Lung (tissue), 12 donors: ENCODE results near the gene FRMD1. TPM values are rescaled to one million over a fixed set of nuclear protein-coding genes. Genes with fewer than 3 reads are reported as not detected.

Source experiments
- ATAC-seq: fragments of 200-7000 bp; cut with Tn5 transposase; one replicate; pipeline ENCODE4 v1.9.1; 2020; ENCODE audit warnings: moderate number of reproducible peaks; ENCODE audit not compliant: insufficient read depth, low FRiP score
- DNase-seq, 3 donors: peaks; one replicate each; pipeline ENCODE4 v3.0.0-alpha.2; 2013 to 2017
- H3K27ac ChIP-seq, 2 donors: one replicate each; pipeline ENCODE4 v1.5.1; 2013; ENCODE audit warnings: mild to moderate bottlenecking in 2 of 2, moderate library complexity in 2 of 2, control low read depth in 1 of 2, inconsistent platforms in 1 of 2, low read depth in 1 of 2, low read length in 1 of 2
- H3K27me3 ChIP-seq, 3 donors: one replicate each; pipeline ENCODE4 v1.5.1; 2013; ENCODE audit warnings: low read length in 2 of 3; ENCODE audit not compliant: control insufficient read depth in 3 of 3, insufficient read depth in 3 of 3
- H3K36me3 ChIP-seq, 4 donors: one replicate each; pipeline ENCODE4 v1.5.1; 2013; ENCODE audit warnings: low read length in 4 of 4, mild to moderate bottlenecking in 1 of 4, moderate library complexity in 1 of 4; ENCODE audit not compliant: control insufficient read depth in 4 of 4, insufficient read depth in 4 of 4
- H3K4me1 ChIP-seq, 5 donors: one replicate each; pipeline ENCODE4 v1.5.1; 2013; ENCODE audit warnings: low read length in 5 of 5, mild to moderate bottlenecking in 2 of 5, moderate library complexity in 1 of 5; ENCODE audit not compliant: control insufficient read depth in 5 of 5, insufficient read depth in 5 of 5
- H3K4me3 ChIP-seq: one replicate; pipeline ENCODE4 v1.5.1; 2013; ENCODE audit warnings: mild to moderate bottlenecking, control low read depth, moderate library complexity
- H3K9ac ChIP-seq, 2 donors: one replicate each; pipeline ENCODE4 v1.5.1; 2013; ENCODE audit warnings: low read length in 2 of 2, control low read depth in 1 of 2; ENCODE audit not compliant: insufficient read depth in 1 of 2
- H3K9me3 ChIP-seq, 4 donors: one replicate each; pipeline ENCODE4 v1.5.1; 2013; ENCODE audit warnings: low read length in 3 of 4, mild to moderate bottlenecking in 1 of 4, moderate library complexity in 1 of 4; ENCODE audit not compliant: control insufficient read depth in 4 of 4, insufficient read depth in 3 of 4
- CTCF ChIP-seq: IDR thresholded peaks from 2 replicates; pipeline ENCODE4 v1.5.1; 2012; ENCODE audit warnings: mild to moderate bottlenecking; ENCODE audit errors: control extremely low read depth, extremely low read depth
- WGBS, 2 donors: extraction: QIAGEN DNeasy Blood & Tissue Kit; methylation state at CpG; one replicate each; pipeline ENCODE4 v1.1.7; 2013; 5-methylcytosine and 5-hydroxymethylcytosine counted together
- polyA plus RNA-seq, 2 donors: library from polyadenylated mRNA; stranded (reverse); fragments of 200-250 nt; gene quantifications; one replicate each; pipeline ENCODE4 v1.2.1, GENCODE V29; 2013
- total RNA-seq, 2 donors: library from RNA; depleted of rRNA in 1 of 2; stranded (reverse); fragments of >200 nt in 1 of 2; gene quantifications; one replicate each; pipeline ENCODE4 v1.2.1, GENCODE V29; 2014 to 2021
- donor health status: control.
- donor health status: control.
- donor health status: Bipolar disorder and iron deficiency.
- donor health status: healthy.
- donor health status: DM: yes; HTN: yes; CAD: no.

Gene FRMD1
- total and polyA plus RNA-seq, 4 donors, result 0.02 to 1.4 (median 0.10) TPM

GRCh38 chr6:168062346-168063289, 16.4 kb downstream of the FRMD1 start:
- Histone ChIP-seq H3K4me1 (peaks cover 0 to 9% (median 2%) of the 10 kb centered on the region in 5 donors), H3K9ac (no peak overlapping the region), H3K36me3 (no peaks in the 10 kb centered on the region), H3K9me3 (no peaks in the 10 kb centered on the region), H3K27me3 (no peaks in the 10 kb centered on the region), H3K27ac (no peak overlapping the region), H3K4me3 (no peak overlapping the region)
- no peak for TF ChIP-seq CTCF
- ATAC-seq, result no peak
- 89 to 92% methylated on average over 31 of the region's 31 CpGs for WGBS, 2 donors
- no peak for DNase-seq

- 88 to 90% methylated on average over 29 of the region's 29 CpGs for WGBS, 2 donors
- Histone ChIP-seq H3K27me3 (no peaks in the 10 kb centered on the region), H3K9ac (no peak overlapping the region), H3K9me3 (no peaks in the 10 kb centered on the region), H3K36me3 (no peaks in the 10 kb centered on the region), H3K4me3 (no peak overlapping the region), H3K27ac (no peak overlapping the region), H3K4me1 (peaks cover 0 to 9% (median 2%) of the 10 kb centered on the region in 5 donors)
- DNase-seq, result peak in 1 of 3 donors; percentile 31
- ATAC-seq, result no peak
- no peak for TF ChIP-seq CTCF
Observed at GRCh38 chr6:168061269-168062210, 17.5 kb downstream of the FRMD1 start.

- TF ChIP-seq CTCF, result no peak
- 67 to 84% methylated on average over 12 of the region's 12 CpGs for WGBS, 2 donors
- Histone ChIP-seq H3K9ac (no peak overlapping the region), H3K4me1 (peaks cover 0 to 9% (median 2%) of the 10 kb centered on the region in 5 donors), H3K27ac (no peak overlapping the region), H3K9me3 (no peaks in the 10 kb centered on the region), H3K4me3 (no peak overlapping the region), H3K36me3 (no peaks in the 10 kb centered on the region), H3K27me3 (no peaks in the 10 kb centered on the region)
- DNase-seq, result peak; percentile 85 to 91 (median 87)
- no peak for ATAC-seq
Observed at GRCh38 chr6:168060521-168060931, 18.5 kb downstream of the FRMD1 start.
